ENCODE measurements around the gene SSR2.
"Not testable (repeated sequence)": the region's sequence is repeated elsewhere in the genome, so short reads cannot be mapped to it uniquely, and the experiment has no call there.

Gene SSR2

DNA sequence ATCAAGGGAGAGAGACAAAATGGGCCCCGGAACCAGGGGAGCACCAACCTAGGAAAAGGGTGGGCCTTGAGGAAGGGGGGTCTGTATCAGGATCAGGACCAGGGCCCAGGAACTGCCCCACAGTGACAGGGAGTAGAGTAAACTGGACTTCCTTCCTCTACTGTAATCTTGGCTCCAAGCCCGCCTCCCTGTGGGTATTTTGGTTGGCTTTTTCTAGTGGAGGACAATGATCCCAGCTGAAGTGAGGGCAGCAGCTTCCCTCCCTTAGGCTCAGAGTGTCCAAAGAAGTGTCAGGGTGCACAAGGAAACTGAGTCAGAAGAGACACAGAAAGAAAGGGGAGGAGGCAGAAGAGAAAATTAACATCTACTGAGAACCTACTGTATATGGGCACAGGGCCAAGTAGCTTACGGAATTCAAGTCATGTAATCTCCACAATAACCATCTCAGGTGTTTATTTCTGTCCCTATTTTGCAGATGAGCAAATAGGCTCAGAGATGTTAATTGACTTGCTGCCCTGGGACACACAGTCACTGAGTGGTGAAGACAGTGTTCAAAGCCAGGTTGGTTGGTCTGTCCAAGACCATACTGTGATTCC, 28.0 kb upstream of the SSR2 start:
- DNase-seq = no peak

GRCh38 chr1:156045076-156045475, 24.3 kb upstream of the SSR2 start:
- no peak for DNase-seq

DNA sequence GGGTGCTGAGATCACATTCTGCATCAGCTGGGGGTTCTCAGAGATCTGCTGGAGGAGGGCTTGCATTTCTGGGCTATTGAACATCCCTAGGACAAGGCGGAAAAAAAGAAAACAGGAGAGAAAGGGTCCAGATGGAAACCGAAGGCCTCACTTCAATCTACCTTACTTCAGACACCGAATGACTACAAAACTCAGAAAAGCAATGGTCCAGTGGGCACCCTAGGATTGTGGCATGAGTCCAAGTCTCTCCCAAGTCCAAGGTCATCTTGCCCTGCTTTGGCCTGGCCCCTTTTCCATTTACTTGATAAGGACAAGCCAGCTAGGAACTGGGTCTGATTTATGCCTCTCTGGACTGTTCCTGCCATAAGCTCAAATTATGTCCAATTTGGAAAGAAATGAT, 22.1 kb upstream of the SSR2 start:
- no peak for DNase-seq

DNA sequence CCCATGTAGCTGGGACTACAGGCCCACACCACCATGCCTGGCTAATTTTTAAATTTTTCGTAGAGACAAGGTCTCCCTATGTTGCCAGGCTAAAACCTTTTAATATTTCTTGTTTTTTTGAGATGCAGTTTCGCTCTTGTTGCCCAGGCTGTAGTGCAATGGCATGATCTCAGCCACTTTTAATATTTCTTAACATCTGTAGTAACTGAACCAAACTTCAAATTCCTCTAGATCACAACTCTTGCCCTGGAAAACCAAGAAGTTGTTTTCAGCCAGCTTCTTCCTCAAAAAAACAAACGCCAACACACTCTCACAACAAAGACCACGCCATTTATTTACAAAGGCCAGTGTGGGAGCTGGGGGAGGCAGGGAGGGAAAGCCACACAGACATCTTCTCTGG, 14.2 kb upstream of the SSR2 start:
- not testable (repeated sequence) for DNase-seq

GRCh38 chr1:156033011-156033410, 12.3 kb upstream of the SSR2 start:
- no peak for DNase-seq

GRCh38 chr1:156026588-156026987, 5.8 kb upstream of the SSR2 start:
- no peak for DNase-seq

DNA sequence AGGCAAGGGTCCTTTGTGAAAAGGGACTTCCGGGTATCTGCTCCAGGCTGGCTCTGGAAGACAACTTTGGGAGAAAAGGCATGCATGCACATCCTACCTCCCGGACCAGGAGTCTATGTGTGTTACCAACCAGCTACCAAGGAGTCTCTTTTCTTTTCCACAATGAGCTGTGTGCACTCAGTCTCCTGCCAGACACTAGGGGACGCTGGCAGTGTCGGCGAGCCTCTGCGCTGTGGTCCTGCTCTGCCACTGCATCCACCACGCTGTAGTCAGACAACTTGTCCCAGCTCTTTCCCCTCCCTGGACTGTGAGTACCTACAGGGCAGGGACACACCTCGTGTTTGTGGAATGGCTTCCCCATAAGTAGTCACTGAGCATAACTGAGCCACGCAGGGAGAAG, 5.1 kb upstream of the SSR2 start:
- DNase-seq = no peak

DNA sequence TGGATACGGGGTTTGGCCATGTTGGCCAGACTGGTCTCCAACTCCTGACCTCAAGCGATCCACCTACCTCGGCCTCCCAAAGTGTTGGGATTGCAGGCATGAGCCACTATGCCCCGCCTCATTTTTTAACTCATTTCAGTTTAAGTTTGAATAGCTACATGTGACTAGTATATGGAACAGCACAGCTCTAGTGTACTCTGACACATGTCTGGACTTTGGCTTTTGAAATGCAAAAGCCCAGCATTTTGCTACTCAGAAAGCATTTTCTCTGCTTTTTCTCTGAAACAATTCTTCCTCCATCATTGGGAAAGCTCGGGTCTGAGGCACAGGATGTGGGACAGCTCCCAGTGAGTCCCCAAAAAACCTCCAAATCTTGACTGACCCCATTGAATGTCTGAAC, 4.0 kb upstream of the SSR2 start:
- DNase-seq = no peak

DNA sequence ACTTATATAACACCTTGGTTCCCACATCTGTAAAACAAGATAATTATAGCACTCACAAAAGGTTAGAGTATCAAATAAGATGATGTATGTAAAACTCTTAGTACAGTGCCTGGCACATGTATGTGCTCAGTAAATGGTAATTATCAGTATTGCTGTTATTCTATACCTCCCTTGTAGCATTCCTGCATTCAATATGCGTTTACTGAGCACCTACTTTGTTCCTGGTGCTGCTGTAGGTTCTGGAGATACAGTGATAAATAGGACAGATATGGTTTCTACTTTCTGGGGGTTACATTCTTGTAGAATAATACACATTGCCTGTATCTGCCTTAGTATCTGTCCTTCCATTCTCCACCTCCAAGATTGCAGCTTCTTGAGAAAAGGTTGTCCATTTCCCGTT, 1.2 kb upstream of the SSR2 start:
- no peak for DNase-seq

DNA sequence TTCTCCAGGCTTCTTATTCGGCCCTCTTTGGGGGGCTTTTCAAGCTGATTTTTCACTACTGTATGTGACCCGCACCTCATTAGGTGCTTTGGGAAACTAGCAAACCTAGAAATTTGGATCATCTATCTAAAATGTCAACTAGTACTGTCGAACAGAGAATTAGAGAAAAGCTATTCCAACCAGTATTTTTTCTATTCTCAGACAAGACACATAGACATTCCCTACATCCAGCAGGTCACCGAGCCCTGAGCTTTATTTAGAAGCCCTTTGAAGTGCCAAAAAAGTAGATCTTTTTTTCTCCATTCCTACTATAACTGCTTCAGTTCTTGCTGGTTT, 310 bp upstream of the SSR2 start:
- no peak for DNase-seq

DNA sequence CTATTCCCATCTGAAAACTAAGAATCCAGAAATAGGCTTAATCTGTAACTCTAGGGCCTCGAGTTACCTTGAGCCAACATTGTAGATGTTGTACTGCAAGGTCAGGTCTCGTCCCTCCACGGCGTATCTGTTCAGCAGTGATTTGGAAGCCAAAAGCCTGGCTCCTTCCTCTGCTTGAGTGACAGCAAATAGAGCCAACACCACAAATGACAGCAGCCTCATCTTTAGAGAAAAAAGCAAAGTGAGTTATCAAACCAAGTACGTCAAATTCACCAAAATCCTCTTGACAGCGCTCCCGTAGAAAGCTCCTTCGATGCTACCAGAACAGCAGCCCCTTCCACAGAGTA, 832 bp downstream of the SSR2 start:
- DNase-seq = no peak

DNA sequence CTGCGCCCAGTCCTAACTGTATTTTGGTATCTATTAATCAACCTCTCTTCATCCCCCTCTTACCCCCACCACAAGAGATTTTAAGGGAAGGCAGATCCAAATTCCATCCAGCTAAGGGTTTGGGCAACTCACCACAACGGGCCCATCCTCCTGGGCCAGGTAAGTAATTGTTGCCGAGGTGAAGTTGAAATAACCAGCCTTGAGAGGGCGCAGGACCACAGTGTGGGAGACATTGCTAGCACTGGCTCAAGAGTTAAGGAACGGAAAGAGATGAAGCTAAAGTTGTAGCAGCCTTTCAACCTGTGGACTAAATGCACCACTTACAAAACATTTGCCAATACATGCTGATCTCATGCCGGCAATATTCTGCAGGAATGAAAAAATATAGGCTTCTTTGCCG, 5.9 kb downstream of the SSR2 start:
- no peak for DNase-seq

GRCh38 chr1:156012051-156012817, 8.5 kb downstream of the SSR2 start:
- DNase-seq = no peak

- DNase-seq = no peak
These were observed 11.3 kb downstream of the SSR2 start for GRCh38 chr1:156009404-156009803.

DNA sequence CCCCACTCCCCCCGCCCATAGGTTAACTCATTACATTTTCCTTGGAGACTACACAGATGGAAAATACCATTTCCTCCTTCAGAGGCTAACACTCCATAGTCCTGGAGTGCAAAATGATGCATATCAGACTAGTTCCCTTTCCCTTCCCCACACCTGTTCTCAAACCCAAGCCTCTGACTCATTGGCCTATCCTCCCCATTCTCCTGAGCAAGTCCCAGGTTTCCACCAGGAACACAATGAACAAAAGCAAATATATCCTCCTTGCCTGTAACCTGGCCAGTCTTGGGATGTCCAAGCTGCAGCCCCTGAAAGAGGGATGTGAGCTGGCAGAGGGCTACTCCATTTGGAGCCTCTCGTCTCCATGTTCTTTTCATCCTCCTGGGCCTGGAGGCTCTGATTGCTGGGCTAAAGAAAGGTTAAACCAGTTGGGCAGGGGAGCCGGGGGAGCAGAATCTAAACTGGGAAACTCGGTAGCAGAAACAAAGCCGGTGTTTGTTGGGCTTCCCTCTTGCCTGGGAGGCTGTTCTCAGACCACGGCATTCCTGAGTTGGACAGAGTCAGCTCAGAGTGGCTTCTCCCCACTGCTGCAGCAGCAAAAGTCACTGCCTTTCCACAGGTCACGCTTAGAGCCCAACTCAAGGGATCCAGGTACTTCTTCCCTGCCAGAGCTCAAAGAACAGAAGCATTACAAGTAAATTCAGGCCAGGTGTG, 13.9 kb downstream of the SSR2 start:
- DNase-seq = no peak

DNA sequence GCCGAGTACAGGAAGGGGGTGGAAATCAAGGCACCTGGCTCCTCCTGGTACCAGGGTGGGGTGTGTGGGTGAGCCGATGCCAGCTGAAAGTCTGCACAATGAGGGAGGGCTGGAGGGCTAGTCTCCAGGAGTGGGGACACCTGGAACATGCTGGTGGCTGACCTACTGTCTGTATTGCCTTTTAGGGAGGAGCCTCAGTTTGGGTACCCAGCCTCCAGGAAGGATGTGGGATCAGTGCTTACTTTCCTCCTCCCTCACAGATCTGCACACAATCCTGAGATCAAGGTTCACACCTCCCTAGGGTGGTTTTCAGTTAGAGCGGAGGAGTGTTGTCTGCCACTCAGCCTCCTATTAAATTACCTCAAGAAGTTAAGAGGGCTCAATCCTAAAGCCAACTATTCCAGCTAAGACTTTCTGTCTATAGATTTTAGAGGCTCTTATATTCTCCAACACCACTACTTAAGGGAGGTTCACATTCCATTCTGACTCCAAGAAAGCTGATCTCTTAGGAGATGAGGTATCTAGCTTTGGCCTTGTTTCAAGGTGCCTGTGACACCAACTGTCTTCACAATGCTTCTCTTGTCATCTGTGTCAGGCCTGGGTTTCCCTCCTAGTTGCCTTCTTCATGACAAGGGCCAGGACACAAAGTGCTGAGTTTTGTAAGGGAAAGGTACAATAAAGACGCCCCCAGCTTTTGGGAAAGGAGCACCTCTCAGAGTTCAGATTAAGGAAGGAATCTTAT, 15.7 kb downstream of the SSR2 start:
- no peak for DNase-seq

- no peak for DNase-seq
These were observed 16.9 kb downstream of the SSR2 start for GRCh38 chr1:156003923-156004188.

- no peak for DNase-seq
These were observed 18.4 kb downstream of the SSR2 start for GRCh38 chr1:156002188-156002911.

DNA sequence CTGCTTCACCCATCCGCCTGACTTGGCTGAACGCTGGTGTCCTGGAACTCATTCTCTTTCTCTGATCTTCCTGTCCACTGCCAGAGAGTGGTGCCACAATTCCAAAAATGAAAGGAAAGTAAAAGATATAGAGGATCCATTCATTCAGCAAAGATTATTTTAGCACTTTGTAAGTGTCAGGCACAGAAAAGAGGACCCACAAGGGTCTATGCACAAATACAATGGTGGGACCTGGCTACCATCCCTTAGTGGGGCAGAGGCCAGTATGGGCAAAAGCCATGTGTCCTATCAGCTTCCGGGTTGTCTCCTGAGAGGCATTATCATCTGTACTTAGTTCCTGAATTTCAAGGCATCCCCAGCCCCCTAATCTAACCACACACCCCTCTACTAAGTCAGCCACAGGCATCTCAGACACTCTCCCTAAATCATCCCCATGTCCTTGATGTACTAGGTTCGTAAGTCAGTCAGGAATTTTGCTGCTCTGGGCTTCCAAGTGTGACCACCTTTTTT, 19.0 kb downstream of the SSR2 start:
- no peak for DNase-seq

- no peak for DNase-seq
These were observed 19.6 kb downstream of the SSR2 start for GRCh38 chr1:156001021-156001661.

DNA sequence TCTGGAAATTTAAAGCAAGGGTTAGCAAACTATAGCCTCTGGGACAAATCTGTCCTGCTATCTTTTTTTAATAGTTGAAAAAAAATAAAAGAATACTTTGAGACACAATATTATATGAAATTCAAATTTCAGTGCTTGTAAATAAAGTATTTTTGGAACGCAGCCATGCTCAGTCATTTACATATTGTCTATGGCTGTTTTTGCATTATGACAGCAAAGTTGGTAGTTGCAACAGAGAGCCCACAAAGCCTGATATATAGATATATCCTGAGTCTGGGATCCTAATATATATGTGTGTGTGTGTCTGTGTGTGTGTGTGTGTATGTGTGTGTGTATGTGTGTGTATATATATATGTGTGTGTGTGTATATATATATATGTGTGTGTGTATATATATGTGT, 20.8 kb downstream of the SSR2 start:
- DNase-seq = no peak

GRCh38 chr1:155996166-155996565, 24.6 kb downstream of the SSR2 start:
- DNase-seq = no peak

All from C1 segment of cervical spinal cord (tissue), 14 donors.